Measurements from ENCODE around the gene SPATA31C2.
A peak's percentile ranks its signal among the peaks of the same experiment; 100 is the strongest.
"Not testable (repeated sequence)": the region's sequence is repeated elsewhere in the genome, so short reads cannot be mapped to it uniquely, and the experiment has no call there.

Gene SPATA31C2

GRCh38 chr9:88138375-88138774 lies at the start of gene SPATA31C2:
Gene SPATA31C2 (minus strand): TSS chr9:88138475. CDS start chr9:88138446, 29 bp downstream.
- not testable (repeated sequence) for DNase-seq

GRCh38 chr9:88187631-88188030 lies 49.4 kb upstream of the SPATA31C2 start:
- no peak for DNase-seq

DNA sequence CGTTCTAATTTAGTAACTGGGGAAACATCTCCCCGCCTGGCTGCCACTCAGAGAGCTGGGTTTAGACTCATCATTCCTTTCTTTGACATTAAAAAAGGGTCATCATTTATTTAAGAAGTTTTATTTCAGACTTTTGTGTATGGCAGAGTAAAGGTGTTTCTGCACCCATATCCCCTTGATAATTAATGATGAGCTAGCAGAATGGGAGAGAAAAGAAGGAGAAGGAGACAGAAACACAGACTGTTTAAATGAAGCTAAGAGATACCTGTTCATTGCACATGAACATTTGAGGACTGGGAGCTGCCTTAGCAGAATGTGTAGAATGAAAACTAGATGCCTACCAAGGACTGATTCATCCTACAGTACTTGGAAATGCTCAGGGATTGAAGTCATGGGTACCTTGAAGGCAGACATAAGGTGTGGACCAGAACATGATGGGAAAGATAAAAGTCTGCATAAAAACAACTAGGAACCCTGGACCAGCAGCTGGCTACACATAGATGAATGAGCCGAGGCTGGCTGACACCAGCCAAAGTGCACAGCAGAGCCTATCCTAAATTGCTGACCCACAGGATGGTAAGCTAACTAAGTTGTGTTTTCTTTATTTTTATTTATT lies 48.3 kb upstream of the SPATA31C2 start:
- DNase-seq, result no peak

DNA sequence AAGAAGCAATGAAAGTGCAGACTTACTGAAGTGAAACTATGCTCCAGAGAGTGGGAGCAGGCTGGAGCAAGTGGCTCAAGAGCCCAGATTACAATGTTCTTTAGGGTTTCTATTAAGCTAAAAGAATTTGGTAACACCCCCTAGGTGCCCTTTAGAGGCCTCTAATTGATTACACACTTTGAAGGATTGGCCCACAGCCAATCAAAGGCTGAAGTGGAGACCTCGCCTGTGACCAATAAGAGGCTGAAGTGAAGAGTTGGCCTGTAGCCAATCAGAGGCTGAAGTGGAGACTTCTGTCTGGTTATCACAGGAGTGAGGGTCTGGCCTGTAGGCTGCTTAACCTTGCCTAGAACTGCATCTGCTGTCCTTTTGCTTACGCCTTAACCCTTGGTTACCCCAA lies 46.7 kb upstream of the SPATA31C2 start:
- DNase-seq, result no peak

- DNase-seq, result no peak
These were observed 45.7 kb upstream of the SPATA31C2 start for GRCh38 chr9:88183798-88184495.

- DNase-seq, result no peak
These were observed 44.2 kb upstream of the SPATA31C2 start for GRCh38 chr9:88182501-88182900.

DNA sequence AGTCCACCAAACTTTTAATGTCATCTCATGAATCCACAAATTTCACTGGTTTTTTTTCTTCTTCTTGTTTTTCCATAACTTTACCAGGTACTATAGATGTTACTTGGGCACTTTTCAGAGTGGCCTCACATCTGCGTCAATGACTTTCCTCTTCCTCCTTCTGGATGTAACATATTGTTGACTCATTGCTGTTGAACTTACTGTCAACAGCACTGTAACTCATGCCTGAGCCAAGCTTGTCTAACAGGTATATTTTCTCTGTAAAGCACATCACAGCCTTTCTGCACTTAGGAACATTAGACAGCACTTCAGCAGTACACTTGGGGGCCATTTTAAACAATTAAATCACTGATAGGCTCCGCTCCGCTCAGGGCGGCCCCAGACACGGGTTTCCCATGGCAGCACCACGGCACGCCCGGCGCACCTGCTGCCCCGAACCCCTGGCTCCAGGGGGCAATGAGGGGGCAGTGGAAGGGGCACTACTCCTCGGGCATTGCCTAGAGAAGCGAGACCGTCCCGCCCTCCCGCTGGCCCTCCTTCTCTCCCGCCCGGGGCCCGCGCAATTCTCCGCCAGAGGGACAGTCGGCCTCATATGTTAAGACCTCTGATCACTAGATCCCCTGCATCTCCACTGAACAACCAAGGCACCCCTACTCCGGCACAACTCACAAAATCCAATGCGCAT lies 41.9 kb upstream of the SPATA31C2 start:
- no peak for DNase-seq

DNA sequence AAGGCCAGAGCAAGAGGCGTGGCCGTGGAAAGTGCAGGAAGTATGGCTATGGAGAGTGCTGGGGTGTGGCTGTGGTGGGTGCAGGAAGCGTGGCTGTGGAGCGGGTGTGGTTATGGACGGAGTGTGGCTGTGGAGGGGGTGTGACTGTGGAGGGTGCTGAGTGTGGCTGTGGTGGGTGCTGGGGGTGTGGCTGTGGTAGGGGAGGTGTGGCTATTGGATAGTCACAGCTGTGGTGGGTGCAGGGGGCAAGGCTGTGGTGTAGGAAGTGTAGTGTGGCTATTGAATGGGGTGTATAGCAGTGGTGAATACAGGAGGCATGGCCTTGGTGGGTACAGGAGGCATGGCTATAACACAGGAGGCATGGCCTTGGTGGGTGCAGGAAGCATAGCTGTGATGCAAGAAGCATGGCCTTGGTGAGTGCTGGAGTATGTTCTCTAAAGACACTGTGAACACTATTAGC lies 40.8 kb upstream of the SPATA31C2 start:
- no peak for DNase-seq

DNA sequence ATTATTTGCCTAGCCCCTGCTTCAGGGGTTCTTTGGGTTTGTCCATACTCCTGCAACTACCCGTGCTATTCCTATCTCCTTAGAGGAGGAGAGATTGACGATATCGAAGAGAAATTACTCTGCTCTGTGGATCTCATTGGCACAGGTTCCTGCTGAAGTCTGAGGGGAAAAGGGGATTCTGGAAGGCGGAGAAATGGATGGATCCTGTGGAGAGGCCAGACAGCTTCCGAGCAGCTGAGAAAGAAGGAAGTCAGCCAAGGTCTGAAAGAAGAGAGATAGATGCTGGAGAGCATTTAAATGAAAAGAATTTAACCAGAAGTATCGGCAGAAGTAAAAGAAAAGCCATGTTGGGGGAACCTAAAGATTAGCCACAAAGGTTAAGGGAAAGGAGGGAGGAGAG lies 40.4 kb upstream of the SPATA31C2 start:
- no peak for DNase-seq

DNA sequence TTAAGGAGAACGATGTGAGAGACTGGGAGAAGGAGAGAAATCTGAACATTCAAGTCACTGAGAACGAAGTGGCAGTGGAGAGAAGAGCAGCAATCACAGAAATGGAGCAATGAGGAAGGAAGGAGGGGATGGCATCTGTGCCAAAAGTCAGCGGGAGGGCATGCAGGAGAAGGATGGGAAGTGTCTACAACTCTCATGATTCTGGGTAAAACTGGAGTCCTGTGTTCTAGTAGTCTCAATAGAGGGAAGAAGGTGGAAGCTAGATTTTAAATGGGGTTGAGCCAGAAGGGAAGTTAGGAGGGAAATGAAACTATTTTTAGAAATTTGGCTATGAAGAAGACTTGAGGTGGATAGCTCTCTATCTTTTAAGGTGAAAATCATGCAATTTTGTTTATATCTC lies 39.1 kb upstream of the SPATA31C2 start:
- DNase-seq, result no peak

GRCh38 chr9:88174324-88174723 lies 36.0 kb upstream of the SPATA31C2 start:
- no peak for DNase-seq

DNA sequence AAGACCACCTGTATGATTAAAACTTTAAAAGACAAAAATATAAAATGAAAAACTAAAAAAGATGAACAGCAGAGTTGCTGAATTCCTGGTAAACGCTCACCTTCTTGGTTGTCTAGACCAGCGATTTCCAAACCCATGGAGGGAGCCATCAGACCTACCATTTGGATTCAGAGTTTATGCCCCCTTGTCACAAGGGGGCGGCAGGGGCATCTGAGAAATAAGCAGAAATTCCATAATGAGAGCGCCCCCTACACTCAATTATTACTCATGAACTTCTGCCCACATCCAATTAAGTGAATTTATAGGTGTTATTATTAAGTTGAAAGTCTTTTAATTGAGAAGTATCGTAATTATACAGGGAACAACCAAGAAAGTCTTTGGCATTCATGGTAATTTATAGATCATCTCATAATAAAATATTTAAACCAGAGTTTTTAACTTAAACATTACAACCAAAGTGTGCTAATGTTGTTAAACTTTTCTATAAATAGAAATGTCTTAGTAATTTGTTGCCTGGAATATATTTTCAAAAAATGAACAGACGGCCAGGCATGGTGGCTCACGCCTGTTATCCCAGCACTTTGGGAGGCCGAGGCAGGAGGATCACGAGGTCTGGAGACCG lies 35.2 kb upstream of the SPATA31C2 start:
- DNase-seq, result peak; percentile 42 to 50

- no peak for DNase-seq
These were observed 31.4 kb upstream of the SPATA31C2 start for GRCh38 chr9:88169700-88170099.

- no peak for DNase-seq
These were observed 30.3 kb upstream of the SPATA31C2 start for GRCh38 chr9:88168564-88168963.

DNA sequence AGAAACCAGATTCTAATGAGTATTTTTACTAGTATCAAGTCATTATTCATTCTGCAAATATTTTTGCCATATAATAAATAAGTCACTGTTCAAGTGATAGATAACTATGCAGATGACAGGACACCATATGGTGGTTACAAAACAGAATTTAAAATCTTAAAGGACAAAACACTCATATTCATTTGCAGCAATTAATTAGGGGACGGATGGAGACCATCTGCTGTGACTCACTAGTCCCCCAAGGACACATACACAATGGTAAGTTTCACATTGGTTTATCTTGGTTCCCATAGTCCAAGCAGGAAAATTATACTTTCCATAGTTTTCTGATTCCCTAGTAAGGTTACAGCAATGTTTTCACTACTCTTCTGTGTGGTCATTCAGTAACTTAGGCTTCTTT lies 28.4 kb upstream of the SPATA31C2 start:
- DNase-seq, result no peak

DNA sequence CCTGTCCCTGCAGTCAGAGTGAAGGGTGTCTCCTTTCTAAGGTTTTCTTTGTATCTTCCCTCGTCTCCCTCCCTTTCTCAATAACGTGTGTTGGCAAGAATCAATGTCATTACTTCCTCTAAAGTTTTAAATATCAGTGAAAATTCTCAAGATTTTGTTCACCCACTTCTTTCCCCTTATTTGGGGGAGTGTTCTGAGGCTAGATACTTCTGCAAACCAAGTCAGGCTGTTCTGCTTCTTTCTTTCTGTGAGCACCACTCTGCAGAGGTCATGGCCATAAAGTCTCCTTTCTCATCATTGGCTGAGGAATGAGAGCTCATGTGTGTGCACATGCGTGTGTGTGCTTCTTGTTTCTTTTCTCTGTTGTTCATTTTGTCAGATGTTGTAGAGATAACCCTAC lies 26.6 kb upstream of the SPATA31C2 start:
- no peak for DNase-seq

DNA sequence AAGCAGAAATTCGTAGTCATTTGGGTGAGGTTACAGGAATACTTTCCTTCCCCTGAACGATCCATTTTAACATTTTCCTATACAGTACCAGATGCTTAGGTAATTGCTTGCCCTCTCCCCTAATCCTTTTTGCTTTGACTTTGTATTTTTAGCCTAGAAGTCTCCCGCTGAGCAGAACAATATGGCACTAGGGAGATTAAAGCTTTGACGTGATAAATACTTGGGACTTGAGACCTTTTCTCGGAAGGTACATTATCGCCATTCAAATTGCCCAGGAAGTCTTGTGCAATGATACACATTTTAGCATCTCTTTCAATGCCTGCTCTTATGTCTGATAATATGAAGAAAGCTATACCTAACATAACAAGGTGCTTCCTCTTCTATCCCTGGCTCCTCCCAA lies 22.9 kb upstream of the SPATA31C2 start:
- DNase-seq, result no peak

DNA sequence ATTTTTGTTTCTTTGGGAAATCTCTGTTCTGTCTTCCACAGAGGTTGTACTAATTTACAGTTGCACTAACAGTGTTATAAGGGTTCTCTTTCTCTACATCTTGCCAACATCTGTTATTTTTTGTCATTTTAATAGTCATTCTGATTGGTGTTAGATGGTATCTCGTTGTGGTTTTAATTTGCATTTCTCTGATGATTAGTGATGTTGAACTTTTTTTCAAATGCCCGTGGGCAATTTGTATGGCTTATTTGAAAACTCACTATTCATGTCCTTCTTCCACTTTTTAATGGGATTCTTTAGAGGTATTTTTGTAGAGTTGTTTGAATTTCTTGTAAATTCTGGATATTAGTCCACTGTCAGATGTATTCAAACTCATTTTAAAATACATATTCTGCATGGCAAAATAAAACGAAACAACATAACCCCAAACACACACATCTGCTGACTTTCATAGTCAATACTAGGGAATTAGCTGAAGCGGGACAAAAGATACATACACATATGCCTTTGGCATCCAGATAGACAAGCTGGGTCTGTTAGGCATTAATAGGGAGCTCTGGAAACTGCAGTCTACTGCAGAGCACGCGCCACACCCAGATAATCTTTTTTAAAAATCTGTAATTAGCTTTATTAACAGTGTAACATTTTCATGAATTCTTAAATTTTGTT lies 5.8 kb upstream of the SPATA31C2 start:
- DNase-seq, result no peak

GRCh38 chr9:88143179-88143578 lies 4.9 kb upstream of the SPATA31C2 start:
- no peak for DNase-seq

- DNase-seq, result not testable (repeated sequence)
These were observed 4.7 kb downstream of the SPATA31C2 start for GRCh38 chr9:88133552-88133951.

GRCh38 chr9:88129556-88129955 lies 8.7 kb downstream of the SPATA31C2 start:
- not testable (repeated sequence) for DNase-seq

DNA sequence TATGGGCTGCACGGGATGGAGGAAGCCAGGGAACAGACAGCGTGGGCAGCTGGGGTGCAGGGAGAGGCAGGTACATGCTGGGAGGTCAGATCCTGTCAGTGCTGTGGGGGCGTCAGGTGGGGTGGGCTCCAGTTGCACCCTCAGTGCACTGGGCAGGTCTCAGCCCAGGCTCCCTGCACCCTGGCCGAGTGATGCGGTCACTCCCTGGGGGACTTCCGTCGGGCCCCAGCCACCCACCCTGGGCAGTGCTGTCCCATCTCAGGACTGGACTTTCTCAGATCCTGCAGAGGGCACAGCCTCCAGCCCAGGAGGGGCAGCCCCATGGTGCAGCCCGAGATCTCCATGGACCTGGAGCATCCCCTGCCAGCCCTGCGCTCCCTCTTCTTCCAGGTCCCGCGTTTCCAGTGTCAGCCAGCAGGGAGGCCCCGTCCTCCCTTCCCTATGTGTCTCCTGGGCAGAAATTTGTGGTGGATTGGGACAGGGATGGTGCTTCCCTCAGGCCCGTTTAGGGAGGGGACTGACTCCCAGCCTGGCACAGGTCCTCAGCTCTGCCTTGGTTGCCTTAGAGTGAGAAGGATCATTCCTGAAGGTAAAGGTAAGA lies 10.5 kb downstream of the SPATA31C2 start:
- DNase-seq, result not testable (repeated sequence)

DNA sequence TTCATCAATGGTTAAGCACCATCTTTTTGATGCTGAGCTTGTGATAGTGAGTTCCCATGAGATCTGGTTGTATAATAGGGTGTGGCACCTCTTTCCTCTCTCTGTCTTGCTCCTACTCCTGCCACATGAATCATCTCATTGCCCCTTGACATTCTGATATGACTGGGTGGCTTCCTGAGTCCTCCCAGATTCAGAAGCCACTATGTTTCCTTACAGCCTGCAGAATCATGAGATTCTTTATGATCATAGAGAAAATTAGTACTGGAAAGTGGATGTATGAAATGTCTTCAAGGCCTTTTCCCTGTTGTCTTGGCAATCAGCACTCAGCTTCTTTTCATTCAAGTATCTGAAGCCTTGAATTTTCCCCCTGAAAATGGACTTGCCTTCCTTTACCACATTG lies 14.9 kb downstream of the SPATA31C2 start:
- DNase-seq, result not testable (repeated sequence)
